NCI-H774 (cell line): ENCODE data around the gene B3GNT9.

ENCODE experiments used
- DNase-seq: peaks from one replicate; lab custom pipeline; 2025; lab: John Stamatoyannopoulos, UW

B3GNT9 gene

GRCh38 chr16:67150833-67151396 lies at the start of gene B3GNT9:
Gene B3GNT9 (minus strand): TSS chr16:67150998. CDS start chr16:67150485, 513 bp downstream.
- peak; percentile 28 for DNase-seq

GRCh38 chr16:67200491-67200890 lies 49.7 kb upstream of the B3GNT9 start:
- DNase-seq, result no peak

GRCh38 chr16:67199808-67200198 lies 49.0 kb upstream of the B3GNT9 start:
- DNase-seq, result no peak

- peak; percentile 21 for DNase-seq
Observed at GRCh38 chr16:67199011-67199807, 48.4 kb upstream of the B3GNT9 start, which contains the start of gene ELMO3. Gene ELMO3 (plus strand): TSS chr16:67199131. CDS start chr16:67199327, 196 bp downstream.

- DNase-seq, result no peak
Observed at GRCh38 chr16:67198238-67198734, 47.5 kb upstream of the B3GNT9 start.

DNA sequence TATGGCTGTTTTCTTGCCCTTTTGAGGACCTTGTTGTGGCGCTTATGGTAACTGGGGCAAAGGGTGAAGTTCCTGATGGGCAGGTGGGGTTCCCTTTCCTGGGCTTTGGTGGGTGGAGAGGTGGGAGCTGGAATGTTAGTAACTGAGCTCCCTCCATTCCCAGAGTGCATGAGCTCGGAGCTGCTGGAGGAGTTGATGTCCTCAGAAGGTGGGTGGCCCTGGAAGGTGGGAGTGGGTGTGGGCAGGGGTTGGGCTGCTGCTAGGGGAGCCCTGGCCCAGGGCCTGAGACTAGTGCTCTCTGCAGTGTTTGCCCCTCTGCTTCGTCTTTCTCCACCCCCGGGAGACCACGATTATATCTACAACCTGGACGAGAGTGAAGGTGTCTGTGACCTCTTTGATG lies 46.9 kb upstream of the B3GNT9 start:
- no peak for DNase-seq

GRCh38 chr16:67196881-67197280 lies 46.1 kb upstream of the B3GNT9 start:
- DNase-seq, result no peak

DNA sequence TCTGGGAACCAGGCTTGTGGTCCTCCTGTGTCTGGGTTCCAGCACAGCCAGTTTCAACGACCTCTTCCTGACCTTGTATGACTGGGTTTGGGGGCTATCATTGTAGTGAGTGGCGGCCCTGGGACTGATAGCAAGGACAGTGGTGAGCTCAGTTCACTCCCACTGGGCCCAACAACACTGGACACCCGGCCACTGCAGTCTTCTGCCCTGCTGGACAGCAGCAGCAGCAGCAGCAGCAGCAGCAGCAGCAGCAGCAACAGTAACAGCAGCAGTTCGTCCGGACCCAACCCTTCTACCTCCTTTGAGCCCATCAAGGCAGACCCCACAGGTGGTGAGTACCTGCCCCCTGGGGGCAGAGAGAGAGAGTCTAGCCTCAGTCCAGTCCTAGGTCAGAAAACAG lies 44.9 kb upstream of the B3GNT9 start:
- no peak for DNase-seq

- DNase-seq, result no peak
Observed at GRCh38 chr16:67194260-67194659, 43.5 kb upstream of the B3GNT9 start.

- DNase-seq, result no peak
Observed at GRCh38 chr16:67193536-67193935, 42.7 kb upstream of the B3GNT9 start.

DNA sequence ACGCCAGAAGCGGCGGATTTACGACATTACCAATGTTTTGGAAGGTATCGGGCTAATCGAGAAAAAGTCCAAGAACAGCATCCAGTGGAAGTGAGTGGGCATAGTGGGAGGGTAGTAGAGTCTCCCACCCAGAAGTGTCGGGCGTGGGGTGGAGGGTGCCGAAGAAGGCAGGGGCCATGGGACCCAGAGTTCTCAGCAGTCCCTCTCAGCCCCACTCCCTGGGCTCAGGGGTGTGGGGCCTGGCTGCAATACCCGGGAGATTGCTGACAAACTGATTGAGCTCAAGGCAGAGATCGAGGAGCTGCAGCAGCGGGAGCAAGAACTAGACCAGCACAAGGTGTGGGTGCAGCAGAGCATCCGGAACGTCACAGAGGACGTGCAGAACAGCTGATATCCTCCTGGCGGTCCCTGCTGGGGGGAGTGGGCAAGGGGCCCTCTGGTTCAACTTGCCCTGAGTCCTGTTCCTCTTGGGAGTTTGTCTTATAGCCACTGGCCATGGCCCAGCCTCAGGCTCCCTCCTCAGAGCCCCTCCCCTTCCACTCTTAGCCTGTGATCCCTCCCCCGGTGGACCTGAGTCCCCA lies 42.1 kb upstream of the B3GNT9 start:
- no peak for DNase-seq

- peak; percentile 68 for DNase-seq
Observed at GRCh38 chr16:67191995-67192681, 41.3 kb upstream of the B3GNT9 start, which contains the start of gene E2F4. Gene E2F4 (plus strand): TSS chr16:67192155. CDS start chr16:67192228, 73 bp downstream.

DNA sequence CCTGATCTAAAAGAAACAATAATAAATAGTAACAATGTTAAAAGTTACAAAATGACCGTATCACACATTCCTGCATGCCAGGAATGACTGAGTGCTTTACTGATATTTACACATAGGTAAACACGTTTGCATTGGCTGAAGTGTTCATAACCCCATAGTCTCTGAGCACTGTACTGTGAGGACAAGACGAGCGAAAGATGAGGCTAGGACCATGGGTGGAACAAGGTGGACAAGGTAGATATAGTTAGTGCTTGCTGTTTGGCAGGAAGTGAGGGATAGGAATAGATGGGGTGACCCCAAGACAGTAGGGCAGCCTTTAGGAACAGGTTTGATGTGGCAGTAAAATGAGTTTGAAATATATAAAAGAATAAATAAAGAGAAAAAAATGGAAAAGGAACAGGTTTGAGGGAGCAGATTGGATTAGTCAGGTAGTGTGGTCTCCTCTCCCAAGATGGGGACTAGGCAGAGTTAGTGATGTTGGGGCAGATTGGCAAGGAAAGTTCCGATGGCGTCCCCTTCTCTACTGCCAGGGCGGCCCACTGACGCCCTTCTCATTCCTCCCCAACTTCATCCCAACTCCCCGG lies 40.7 kb upstream of the B3GNT9 start:
- no peak for DNase-seq

DNA sequence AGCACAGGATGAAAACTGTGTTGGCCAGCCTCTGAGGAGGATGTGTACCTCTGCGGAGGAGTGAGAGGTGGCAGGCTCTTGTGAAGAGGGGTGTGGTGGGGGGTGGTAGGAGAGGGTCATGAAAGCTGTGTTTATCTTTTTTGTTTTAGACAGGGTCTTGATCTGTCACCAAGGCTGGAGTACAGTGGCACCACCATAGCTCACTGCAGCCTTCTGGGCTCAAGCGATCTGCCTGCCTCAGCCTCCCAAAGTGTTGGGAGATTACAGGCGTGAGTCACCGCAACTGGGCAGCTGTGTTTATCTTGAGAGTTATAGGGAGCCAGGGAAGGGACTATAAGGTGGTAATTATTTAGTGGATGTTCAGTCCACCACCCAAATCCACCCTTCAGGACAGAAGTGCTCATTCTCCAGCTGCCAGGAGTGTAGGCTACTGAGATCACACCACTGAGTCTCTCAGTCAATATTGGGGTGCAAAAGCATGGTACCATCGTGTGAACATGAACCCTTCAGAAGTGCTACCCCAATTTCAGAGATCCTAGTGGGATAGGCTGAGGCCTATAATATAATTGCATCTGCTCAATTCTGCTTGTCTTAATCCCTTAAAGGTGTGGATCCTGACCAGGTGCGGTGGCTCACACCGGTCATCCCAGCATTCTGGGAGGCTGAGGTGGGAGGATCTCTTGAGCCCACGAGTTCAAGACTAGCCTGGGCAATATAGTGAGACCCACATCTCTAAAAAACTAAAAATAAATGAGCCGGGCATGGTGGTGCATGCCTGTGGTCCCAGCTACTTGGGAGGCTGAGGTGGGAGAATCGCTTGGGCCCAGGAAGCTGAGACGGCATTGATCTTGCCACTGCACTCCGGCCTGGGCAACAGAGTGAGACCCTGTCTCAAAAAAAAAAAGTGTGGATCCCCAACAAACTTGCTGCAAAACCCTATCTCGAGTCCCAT lies 39.9 kb upstream of the B3GNT9 start:
- DNase-seq, result no peak

DNA sequence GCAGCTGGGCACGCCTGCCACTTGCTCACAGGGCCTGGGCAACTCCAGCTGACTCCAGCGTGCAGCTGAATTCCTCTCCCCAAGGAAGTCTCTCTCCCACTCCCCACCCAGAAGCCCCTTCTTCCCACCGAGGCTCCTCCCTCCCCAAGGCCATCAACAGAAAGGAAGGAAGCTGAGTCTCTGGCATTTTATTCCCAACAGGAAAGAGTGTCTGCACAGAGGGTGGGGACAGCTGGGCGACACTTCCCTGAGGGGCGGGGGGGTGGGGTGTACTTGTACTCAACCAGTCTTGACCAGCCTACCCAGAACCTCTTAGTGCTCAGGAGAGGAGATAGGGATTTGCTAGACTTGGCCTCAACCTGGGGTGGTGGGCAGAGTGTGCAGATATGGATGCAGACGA lies 39.2 kb upstream of the B3GNT9 start, which contains the start of gene EXOC3L1:
TSS of gene EXOC3L1 (minus strand) at position 96 of the 400 bp plus-strand sequence. CDS start 460 bp downstream, outside the sequence.
- no peak for DNase-seq

DNA sequence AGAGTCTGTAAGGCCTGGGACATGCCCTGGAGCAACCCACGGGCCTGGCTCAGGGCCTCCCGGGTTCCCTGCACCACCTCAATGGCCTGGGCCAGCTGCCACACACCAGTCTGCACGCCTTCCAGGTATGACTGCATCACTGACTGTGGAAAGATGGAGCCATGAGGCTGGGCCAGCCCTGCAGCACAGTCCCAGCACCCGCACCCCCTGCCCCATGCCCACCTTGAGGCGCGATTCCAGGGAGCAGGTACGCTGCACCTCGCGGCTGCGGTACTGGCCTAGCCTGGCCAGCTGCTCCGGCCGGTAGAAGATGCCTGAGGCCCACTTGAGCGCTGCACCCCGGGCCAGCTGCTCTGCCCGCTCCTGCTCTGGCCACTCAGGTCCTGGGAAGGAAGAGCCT lies 38.0 kb upstream of the B3GNT9 start:
- no peak for DNase-seq

- DNase-seq, result no peak
Observed at GRCh38 chr16:67188323-67188722, 37.5 kb upstream of the B3GNT9 start.

DNA sequence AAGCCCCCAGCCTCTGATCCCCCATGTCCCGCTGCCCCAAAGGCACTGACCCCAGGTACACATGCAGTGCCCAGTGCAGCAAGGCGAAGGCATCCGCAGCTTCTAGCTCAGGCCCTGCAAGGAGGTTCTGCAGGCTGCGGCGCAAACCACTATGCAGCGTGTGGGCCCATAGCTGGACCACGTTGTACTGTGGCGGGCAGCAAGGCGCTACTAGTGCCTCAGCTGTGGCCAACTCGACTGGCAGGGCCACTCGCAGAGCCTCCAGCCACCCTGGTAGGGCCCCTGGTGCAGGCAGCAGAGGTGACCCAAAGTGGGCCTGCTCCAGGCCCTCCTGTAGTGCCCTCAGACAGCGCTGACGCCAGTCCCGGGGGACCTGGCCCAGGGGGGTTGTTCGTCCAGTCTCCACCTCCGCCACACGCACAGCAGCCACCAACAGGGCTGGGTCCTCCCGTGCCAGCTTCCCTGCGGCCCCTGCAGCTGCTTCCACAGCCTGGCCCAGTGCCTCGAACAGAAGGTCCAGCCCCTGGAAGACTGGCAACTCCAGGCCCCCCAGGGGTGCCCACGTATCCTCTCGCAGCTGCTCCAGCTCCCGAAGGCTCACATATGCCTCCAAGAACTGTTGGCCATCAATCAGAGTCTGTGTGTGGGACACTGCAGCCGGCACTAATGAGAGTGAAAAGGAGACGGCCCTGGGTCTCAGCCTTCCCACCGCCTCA lies 36.5 kb upstream of the B3GNT9 start:
- no peak for DNase-seq

- DNase-seq, result no peak
Observed at GRCh38 chr16:67186550-67186950, 35.8 kb upstream of the B3GNT9 start.

DNA sequence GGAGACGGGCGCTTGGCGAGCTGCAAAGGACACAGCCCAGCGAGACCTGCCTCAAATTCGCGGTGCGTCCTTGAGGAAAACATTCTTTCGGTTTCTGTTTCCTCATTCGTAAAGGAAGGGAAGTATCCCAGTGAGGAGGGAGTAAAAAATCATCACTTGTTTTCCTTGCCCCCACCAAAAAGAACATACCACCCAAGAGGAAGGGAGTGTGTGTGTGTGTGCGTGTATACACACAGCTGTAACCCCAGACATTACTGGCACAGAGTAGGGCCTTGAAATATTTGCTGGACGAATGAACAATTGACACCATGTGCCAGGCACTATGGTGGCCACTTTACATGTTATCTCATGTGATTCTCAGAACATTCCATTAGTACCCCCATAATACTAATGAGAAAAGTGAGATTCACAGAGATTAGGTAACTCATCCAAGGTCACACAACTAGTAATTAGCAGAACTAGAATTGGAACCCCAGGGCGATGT lies 34.9 kb upstream of the B3GNT9 start:
- no peak for DNase-seq
